Renal pelvis (tissue), 12 donors: Measurements from ENCODE around the gene TRPV5. TPM values are rescaled to one million over a fixed set of nuclear protein-coding genes. Genes with fewer than 3 reads are reported as not detected.
"Not testable (repeated sequence)": the region's sequence is repeated elsewhere in the genome, so short reads cannot be mapped to it uniquely, and the experiment has no call there.

Experiments used
- DNase-seq: peaks from one replicate; pipeline ENCODE4 v3.0.0-alpha.2; 2013
- long read RNA-seq, 16 experiments: transcript quantifications; one replicate each; lab custom pipeline, GENCODE V29; 2026
- polyA plus RNA-seq, 3 donors: library from polyadenylated mRNA; unstranded; fragments of 120-200 nt; gene quantifications; one replicate each; pipeline ENCODE4 v1.2.1, GENCODE V29; 2013; ENCODE audit not compliant: insufficient read length in 3 of 3

The TRPV5 gene
- polyA plus RNA-seq: 1 to 10 TPM in 2 of 3 donors, under 1 TPM in 1; 0.56 to 1.7 (median 1.6) TPM
- long read RNA-seq, donor 1: 0 reads
- long read RNA-seq, donor 2: 0 reads
- long read RNA-seq, donor 3: 0 reads
- long read RNA-seq, donor 4: 0 reads
- long read RNA-seq, donor 5: 0 reads
- long read RNA-seq, donor 6: 0 reads
- long read RNA-seq, donor 7: 0 reads
- long read RNA-seq, donor 8: 0 reads
- long read RNA-seq, donor 9: 0 reads
- long read RNA-seq, donor 10: 0 reads
- long read RNA-seq, donor 11: 0 reads
- long read RNA-seq, donor 12: 0 reads
- long read RNA-seq, donor 13: 0 reads
- long read RNA-seq, donor 14: 0 reads
- long read RNA-seq, donor 15: 0 reads
- long read RNA-seq, donor 16: 0 reads

DNA sequence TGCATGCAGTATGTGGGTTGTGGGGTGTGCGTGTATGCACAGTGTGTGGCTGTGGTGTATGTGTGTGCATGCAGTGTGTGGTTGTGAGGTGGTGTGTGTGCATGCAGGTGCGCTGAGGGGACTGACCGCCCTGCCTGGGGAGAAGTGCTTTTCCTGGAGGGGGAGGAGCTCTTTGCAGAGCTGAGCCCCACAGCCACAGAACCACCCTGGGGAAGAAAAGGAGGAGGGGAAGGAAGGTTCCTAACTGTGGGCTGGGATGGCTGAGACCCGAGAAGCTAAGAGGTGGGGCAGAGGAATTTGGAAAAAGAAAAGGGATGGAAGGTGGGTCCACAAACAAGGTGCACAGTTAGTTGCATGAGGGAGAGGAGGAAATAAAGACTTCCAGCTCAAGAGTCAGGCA is at the start of gene TRPV5:
TSS of gene TRPV5 (minus strand) at position 123 of the 400 bp plus-strand sequence. CDS start 287 bp downstream, outside the sequence.
- no peak for DNase-seq

DNA sequence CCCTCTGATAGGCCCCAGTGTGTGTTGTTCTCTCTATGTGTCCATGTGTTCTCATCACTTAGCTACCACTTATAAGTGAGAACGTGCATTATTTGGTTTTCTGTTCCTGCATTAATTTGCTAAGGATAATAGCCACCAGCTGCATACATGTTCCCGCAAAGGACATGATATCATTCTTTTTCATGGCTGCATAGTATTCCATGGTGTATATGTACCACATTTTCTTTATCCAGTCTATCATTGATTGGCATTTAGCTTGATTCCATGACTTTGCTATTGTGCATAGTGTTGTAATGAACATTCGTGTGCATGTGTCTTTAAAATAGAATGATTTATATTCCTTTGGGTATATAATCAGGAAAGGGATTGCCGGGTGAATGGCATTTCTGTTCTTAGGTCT is 44.9 kb upstream of the TRPV5 start:
- DNase-seq: not testable (repeated sequence)

DNA sequence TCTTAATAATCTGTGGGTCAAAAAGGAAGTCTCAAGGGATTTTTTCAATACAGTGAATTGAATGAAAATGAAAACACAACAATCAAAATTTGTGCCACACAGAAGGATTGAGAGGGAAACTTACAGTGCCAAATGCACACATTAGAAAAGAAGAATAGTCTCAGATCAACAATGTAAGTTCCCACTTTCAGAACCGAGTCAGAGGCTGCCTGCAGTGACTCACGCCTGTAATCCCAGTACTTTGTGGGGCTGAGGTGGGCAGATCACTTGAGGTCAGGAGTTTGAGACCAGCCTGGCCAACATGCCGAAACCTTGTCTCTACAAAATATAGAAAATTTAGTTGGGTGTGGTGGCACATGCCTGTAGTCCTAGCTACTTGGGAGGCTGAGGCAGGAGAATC is 41.1 kb upstream of the TRPV5 start:
- DNase-seq: no peak

DNA sequence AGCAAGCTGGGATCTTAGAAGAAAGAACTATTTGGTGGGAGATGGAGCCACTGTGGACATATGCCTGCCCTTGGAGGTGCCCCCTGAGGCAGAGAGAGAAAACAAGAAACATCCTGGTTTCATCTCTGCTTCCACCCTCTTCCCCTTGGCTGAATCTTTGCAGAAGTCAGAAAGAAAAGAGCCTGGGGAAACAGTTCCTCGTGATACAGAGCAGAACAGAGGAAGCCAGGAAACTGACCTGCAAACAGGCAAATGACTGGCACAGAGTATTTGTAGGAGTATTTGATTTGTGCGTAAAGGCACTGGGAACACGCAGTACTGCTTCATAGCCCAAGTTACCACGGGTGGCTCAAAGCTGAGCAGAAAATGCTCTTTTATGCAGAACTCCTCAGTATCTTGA is 35.6 kb upstream of the TRPV5 start:
- no peak for DNase-seq

DNA sequence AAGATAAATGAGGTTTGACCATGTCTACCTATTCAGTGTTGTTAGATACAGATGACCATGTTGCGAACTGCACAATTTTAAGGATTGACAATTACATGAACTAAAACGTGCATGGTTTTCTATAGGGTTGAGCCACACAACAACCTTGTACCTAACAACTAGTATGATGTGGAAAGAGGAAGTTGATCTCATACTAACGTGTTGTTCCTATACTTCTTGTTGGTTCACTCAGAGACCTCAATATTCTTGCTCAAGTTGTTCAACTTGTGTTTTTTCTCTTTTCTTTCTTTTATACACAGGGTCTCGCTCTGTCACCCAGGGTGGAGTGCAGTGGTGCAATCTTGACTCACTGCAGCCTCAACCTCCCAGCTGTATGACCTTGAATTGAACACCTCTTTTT is 34.7 kb upstream of the TRPV5 start:
- no peak for DNase-seq

DNA sequence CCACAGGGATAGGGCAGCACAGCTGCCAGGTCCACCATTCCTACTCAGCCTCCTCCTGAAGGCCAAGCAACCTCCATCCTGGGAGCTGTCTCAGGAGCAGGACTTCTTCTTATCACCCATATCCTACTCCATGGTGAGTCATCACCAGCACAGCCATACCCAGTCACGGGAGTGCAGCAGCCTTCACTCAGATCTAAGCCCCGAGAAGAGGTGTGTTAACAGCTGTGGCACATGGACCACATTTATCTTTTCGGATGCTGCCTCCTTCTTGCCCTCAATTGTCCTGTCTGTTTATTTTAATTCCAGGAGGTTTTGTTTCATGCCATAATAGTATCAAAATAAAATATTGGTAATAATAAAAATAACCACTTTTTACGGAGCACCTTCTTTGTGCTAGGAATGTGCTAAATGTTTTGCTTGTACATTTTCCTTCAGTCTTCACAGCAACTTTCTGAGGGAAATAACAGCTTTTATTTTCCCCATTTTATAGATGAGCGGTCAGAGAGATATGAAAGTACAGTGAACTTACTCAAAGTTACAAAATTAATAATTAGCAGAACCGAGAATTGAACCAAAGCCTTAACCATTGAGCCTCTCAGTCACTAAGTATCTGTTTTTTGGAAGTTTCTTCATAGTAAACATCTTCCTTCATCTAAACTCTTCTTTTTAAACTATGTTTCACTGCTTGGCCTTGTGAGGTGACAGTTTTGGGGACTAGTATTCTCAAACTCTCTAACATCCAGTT is 31.1 kb upstream of the TRPV5 start:
- DNase-seq: no peak

DNA sequence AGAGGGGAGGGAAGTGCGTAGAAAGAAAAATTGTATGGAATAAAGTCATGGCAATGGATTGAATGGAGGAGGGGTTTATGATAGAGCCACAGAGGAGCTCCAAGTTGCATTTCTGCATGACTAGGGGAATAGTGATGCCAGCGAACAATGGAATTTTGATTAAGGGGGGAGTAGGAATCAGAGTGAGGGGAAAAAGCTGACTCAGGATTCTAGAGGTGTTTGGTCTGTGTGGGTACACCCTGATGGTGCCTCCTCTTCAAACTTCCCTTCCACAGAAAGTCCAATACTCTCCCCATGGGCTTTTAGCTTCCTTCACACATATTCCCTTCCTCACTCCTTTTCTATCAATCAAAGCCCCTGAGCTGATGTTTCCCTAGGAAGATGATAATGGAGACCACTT is 30.4 kb upstream of the TRPV5 start:
- DNase-seq: no peak

DNA sequence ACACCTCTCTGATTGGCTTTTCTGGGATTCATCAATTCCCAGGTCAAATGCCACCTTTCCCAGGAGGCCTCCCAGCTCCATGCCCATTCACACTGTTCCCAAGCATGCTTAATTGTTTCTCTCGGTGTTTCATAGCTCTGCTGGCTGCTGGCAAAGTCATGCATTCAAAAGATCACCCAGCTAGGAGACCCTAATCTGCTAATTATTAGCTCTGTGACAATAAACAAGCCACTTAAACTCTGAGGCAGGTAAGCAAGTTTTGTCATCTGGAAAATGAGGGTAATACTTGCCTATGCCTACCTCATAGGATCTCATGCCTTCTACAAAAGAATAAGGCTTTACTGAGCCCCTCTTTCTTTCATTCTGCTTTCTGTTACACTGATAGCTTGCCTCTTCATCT is 29.4 kb upstream of the TRPV5 start:
- peak; percentile 15 for DNase-seq

DNA sequence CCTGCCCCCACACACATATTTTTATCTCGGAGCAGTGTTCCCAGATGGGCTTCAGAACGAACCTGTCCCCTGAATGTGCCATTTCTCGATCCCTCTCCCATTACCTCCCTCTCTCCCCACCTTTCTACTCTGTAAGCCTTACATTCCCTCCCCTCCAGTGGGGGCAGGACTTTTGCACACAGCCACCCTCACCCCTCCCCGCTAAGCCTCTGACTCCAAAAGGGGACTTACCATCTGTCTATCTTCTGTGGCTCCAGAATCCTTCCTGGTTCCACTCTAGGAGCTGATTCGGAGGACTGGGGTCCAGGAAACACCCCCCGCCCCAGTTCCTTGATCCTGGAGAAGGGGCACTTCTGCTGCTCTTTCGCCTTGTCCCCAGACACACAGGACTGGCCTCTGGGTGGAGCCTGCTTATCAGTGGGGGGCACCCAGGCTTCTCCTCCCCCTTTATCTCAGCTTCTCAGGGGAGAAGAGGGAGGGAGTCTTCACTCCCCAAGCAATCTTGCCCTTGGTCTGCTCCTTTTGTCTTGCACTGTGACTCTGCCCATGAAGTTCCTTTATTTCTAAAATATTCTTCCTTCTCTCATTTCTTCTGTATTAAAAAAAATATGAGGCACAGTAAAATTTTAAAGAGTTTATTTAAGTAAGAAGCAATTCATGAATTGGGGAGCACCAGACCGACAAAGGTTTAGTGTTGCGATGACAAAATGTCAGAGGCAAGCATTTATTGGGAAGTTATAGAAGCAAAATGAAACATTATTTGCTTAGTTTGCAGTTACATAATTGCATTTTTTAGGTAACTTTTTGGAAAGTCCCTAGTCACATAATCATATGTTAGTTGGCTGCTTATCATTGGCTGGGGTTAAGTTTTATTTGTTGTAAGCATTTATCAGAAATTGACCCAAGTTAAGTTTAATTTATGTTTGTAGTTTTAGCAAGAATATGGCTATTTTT is 28.7 kb upstream of the TRPV5 start, which contains the start of gene KEL:
TSS of gene KEL (minus strand) at position 391 of the 954 bp plus-strand sequence. CDS start at position 234, 157 bp downstream.
- no peak for DNase-seq

DNA sequence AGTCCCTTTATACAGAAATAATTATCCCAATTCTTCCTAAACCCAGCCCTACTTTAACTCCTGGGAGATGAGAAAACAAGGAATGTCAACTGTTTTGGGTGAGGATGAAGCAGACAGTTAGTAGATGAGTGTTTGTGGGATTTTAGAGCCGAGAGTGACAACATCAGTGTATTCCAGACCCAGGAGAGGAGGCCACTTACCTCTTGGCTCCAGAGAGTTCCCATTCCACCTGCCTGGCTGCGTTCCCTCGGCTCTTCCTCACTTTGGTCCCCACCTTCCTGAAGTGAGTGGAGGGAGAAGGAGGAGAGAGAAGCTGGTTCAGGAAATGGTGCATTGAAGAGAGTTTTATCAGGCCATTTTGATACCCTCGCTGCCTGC is 28.0 kb upstream of the TRPV5 start:
- DNase-seq: no peak

DNA sequence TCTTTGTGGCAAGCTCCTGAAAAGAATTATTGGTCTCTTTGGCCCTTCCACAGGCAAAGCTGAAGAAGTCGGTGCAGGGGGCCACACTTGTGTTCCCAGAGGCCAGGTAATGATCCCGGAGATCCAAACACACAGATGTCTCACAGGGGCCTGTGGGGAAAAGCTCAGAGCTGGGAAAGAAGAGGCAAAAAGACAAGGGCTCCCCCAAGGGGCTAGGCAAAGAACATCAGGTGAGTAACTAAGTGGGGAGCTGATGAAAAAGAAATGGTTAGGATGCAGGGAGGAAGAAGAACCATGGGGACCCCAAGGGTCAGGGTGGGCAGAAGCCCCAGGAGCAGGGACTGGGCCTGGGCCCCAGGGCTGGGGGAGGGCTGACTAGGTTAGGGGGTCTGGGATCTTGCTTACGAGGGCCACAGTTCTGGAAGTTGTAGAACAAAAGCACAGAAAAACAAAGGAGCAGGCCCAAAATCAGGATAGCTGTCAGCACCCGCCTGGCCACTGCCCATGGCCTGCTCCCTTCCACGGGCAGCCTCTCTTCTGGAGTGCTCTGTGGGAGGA is 27.5 kb upstream of the TRPV5 start:
- no peak for DNase-seq

DNA sequence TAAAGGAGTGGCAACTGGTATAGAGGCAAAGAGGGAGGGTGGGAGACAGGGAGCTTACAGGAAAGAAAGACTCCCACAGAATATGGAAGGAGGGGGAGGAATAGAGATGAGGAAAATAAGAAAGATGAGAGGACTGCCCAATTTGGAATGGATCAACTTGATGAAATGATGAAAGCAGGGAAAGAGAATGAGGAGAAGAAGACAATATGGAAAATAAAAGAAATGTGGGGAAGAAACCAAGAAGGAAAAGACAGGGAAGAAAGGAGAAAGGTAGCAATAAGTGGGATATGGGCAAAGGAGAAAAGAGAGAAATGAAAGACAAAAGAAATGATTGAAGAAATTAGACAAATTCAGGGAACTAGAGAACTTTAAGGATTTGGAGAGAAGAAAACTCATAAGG is 25.7 kb upstream of the TRPV5 start:
- no peak for DNase-seq

DNA sequence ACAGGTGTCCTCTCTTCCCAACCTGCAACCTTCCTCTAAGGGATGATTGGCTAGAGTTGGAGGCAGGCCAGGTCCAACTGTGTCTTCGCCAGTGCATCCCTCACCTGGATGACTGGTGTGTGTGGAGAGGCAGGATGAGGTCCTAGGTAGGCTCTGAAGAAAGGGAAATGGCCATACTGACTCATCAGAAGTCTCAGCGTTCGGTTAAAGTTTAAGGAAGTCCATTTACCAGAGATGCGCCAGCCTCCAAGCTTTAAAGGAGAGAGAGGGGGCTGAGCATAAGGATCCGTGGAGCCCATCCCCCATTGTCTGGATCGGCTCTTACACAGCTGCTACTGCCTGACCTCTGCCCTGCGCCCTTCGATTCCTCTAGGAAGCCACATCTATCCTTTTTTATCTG is 24.2 kb upstream of the TRPV5 start:
- no peak for DNase-seq

DNA sequence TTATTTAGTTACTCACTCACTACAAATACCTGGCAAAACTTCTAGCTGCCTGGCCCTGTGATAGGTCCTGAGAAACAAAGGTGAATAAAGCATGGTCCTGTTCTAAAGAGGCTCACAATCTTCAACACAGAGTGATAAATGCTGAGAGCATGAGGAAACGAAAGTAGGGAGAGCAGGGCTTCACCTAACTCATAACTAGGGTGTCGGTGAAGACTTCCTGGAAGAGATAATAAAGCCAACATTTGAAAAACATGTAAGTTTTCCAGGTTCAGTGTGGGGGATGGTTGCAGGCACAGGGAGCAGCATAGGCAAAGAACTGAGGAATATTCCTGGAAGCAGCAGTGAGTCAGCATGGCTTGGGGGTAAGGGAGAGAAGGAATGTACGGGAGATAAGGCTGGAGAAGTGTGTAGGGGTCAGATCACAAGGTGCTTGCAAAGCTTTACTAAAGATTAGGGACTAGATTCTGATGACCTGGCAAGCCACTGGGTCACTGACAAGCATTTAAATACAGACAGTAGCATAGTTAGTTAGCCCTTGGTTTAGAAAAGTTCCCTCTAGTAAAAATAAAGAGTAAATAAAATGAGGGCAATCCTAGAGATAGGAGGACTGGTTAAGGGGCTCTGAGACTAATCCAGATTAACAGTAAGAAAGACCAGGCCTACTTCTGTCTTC is 23.5 kb upstream of the TRPV5 start:
- DNase-seq: no peak

DNA sequence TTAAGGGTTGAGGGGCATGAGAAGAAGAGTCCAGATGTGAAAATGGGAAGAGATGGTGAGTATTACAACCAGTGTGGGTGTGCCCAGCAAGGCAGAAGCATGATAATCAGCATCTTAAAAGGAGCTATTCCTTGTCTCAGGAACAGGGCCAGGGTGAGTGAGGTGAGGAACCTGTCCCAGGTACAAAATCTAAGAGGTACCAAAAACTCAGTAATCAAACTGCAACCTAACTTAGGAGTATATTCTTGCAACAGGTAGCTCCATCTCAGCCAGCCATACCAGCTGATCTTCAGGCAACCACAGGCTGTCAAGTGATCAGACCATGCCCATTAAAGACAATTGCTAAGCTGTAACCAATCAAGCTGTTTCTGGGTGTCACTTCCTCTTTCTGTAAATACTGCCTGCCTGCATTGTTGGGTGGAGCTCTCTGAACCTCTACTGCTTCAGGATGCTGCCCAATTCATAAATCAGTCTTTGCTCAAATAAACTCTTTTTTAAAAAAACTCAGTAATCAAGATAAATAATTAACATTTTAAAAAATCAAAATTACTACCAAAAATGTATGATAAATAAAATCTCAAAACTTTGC is 21.2 kb upstream of the TRPV5 start:
- no peak for DNase-seq

DNA sequence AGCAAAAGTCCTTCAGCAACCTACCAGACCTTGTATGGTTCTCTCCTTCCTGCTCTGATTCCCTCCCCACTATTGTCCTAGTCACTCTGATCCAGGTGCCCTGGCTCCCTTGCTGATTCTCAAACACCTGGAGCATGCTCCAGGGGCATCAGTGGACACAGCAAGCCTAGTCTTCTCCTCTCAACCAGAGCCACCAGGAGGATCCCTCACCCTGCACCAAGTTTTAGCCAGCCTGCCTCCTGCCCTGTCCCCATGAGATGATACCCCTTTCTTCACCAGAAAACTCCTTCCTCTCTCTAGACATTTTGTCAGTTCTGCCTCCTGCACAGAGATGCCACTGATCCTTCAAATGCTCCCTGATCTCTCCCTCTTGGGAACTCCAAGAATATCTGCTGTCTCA is 16.7 kb upstream of the TRPV5 start:
- no peak for DNase-seq

DNA sequence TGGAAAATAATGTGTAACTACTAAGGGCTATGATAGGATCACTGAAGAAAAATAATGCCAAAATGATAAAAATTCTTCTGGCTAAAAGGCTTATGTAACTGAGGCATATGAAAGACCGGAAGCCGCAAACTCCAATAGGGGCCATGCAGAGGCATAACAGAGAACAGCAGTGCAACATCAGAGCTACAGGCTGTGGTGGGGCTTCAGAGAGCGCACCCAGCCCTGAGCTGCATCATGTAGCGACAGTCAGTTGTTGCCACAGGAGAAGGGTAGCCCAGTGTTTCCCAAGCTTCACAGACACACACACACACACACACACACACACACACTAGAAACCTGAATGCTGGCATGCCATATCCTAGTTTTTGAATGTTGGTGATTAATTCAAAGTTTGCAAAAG is 15.1 kb upstream of the TRPV5 start:
- no peak for DNase-seq

DNA sequence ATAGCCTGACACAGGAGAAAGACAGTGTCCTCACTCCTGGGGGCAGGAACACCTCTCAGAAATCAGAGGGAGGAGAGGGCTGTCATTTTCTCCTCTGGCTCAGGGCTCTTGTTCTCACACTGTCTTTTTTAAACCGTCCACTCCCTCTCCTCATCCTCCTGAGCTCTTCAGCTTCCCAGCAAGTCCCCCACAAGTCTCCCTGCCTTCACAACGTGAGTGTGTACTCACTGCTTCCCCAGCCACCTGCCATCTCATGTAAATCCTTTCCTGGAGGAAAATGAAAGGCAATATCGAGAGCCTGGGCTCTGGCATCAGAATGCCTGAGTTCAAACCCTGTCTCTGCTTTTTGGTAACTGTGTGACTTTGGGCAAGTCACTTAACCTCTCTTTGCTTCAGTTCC is 11.5 kb upstream of the TRPV5 start:
- no peak for DNase-seq

DNA sequence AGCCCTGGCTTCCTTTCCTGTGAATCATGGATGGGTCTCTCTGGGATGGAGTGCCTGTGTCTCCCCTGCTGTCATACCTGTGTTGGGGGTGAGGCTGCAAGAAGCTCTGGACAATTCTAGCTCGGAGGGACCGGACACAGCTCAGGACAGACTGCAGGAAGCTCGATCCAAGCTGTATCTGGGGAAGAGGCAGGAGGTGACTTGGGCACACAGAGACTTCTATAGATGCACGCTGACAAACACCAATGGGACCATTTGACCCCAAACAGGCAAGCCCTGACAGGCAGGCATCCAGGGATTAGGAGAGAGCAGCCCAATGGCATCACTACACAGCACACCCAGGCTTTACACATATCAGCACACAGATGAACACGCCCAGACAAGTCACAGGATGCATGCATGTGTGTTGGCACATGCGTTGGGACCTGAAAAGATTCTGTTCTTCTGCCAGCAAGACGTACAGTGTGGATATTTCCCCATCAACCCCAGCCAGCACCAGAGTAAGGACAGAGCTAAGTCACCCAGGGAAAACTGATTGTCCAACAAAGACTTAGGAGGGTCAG is 10.2 kb upstream of the TRPV5 start:
- DNase-seq: no peak

DNA sequence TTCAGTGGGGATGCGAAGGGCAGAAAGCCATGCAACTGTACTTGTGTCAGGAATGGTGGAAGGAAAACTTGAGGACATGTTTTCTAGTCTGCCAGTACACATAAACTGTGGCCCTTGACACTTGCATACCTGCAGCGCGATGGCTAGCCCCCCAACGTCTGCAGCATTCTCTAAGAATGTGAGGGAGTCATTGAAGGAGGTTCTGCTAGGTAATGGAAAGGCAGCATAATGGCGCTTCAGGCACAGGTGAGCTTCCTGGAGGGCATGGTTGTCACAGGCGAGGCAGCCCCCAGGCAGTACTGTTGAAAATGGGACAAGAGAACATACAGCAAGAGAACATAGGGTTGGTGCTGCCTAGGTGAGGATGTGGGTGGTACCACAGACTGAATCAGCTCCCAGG is 9.2 kb upstream of the TRPV5 start:
- no peak for DNase-seq

DNA sequence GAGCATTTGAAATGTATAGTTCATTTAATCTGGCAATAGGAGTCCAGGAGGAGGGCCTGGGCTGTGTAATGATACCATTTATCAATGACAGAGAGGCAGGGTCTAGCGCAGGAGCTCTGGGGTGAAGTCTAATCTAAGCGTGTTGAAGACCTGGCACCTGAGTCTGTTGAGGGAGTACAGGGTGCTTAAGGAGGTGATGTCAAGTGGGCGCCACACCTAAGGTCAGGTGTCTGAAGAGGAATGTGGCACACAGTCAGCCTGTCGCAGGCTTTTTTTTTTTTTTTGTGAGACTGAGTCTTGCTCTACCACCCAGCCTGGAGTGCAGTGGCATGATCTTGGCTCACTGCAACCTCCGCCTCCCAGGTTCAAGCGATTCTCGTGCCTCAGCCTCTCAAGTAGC is 8.0 kb upstream of the TRPV5 start:
- no peak for DNase-seq
